B cell (primary cell): ENCODE data around the gene GALNT10. TPM values are rescaled to one million over a fixed set of nuclear protein-coding genes. Genes with fewer than 3 reads are reported as not detected.

ENCODE experiments used
- ATAC-seq: fragments of 200-7000 bp; cut with Tn5 transposase; one replicate; pipeline ENCODE4 v1.10.0; 2021; ENCODE audit warnings: low read depth, mild to moderate bottlenecking, moderate number of reproducible peaks, moderate library complexity
- CTCF ChIA-PET: fragments of 350-600 bp; sonication (Branson Sonifier 250); formaldehyde crosslinking; loops from one replicate; lab custom pipeline; 2021; ENCODE audit warnings: antibody characterized with exemption, inconsistent platforms; lab: Charles Lee
- POLR2A ChIA-PET: fragments of 350-600 bp; sonication (Branson Sonifier 250); formaldehyde crosslinking; loops from one replicate; lab custom pipeline; 2021; ENCODE audit warnings: antibody characterized with exemption; lab: Charles Lee
- DNase-seq: peaks from one replicate; pipeline ENCODE4 v3.0.0; 2013
- H2AFZ ChIP-seq: 2 replicates; pipeline ENCODE4 v1.6.1; 2012; ENCODE audit warnings: mild to moderate bottlenecking, low read depth, low read length; ENCODE audit not compliant: insufficient read depth, poor library complexity, severe bottlenecking
- H3K27ac ChIP-seq, 2 donors: 1 replicate in 1 of 2; 2 replicates in 1 of 2; pipeline ENCODE4 v1.5.1; 2012 to 2013; ENCODE audit warnings: low read length in 2 of 2, mild to moderate bottlenecking in 2 of 2, moderate library complexity in 1 of 2
- H3K27me3 ChIP-seq, 4 experiments: fragments of 200-600 bp in 1 of 4; sonication (generic) in 1 of 4; replicated peaks in 1 of 4; 1 replicate in 2 of 4; 2 replicates in 2 of 4; pipeline versions ENCODE4 v1.6.1 to v1.7.0; 2013 to 2016; ENCODE audit warnings: low read length in 3 of 4, mild to moderate bottlenecking in 2 of 4, mixed read lengths in 1 of 4, moderate library complexity in 1 of 4; ENCODE audit not compliant: insufficient read depth in 4 of 4, control insufficient read depth in 3 of 4; ENCODE audit errors: control extremely low read depth in 1 of 4
- H3K36me3 ChIP-seq, 2 experiments: replicated peaks in 1 of 2; 1 replicate in 1 of 2; 2 replicates in 1 of 2; pipeline versions ENCODE4 v1.6.1 to v1.7.1; 2013; ENCODE audit warnings: low read length in 1 of 2; ENCODE audit not compliant: insufficient read depth in 2 of 2, control insufficient read depth in 1 of 2; ENCODE audit errors: control extremely low read depth in 1 of 2, extremely low read depth in 1 of 2
- H3K4me1 ChIP-seq, 2 donors: fragments of 200-600 bp in 1 of 2; sonication (generic) in 1 of 2; 1 replicate in 1 of 2; 2 replicates in 1 of 2; pipeline versions ENCODE4 v1.5.1 to v1.6.1; 2013 to 2017; ENCODE audit warnings: low read length in 2 of 2; ENCODE audit not compliant: control insufficient read depth in 2 of 2, insufficient read depth in 2 of 2
- H3K4me2 ChIP-seq: replicated peaks from 2 replicates; pipeline ENCODE3; 2012; ENCODE audit warnings: mild to moderate bottlenecking, low read depth, low read length; ENCODE audit not compliant: poor library complexity, severe bottlenecking
- H3K4me3 ChIP-seq, 5 experiments: fragments of 200-600 bp in 1 of 5; sonication (generic) in 1 of 5; 1 replicate in 3 of 5; 2 replicates in 2 of 5; pipeline versions ENCODE4 v1.5.1 to v1.7.0; 2011 to 2016; ENCODE audit warnings: low read length in 4 of 5, mild to moderate bottlenecking in 4 of 5, low read depth in 2 of 5, control low read depth in 1 of 5, moderate library complexity in 1 of 5; ENCODE audit not compliant: insufficient read depth in 1 of 5; ENCODE audit errors: control extremely low read depth in 1 of 5, extremely low read depth in 1 of 5
- H3K79me2 ChIP-seq: fragments of 200-600 bp; sonication (generic); one replicate; pipeline ENCODE4 v1.6.0; 2016; ENCODE audit warnings: low read length; ENCODE audit not compliant: control insufficient read depth, insufficient read depth
- H3K9ac ChIP-seq: fragments of 200-600 bp; sonication (generic); 2 replicates; pipeline ENCODE4 v1.6.1; 2017; ENCODE audit warnings: mild to moderate bottlenecking, low read length, moderate library complexity
- H3K9me3 ChIP-seq, 3 donors: one replicate each; pipeline versions ENCODE4 v1.6.1 to v1.7.1; 2013; ENCODE audit warnings: low read length in 2 of 3; ENCODE audit not compliant: control insufficient read depth in 2 of 3, insufficient read depth in 1 of 3; ENCODE audit errors: control extremely low read depth in 1 of 3
- H4K20me1 ChIP-seq: 2 replicates; pipeline ENCODE4 v1.6.0; 2012; ENCODE audit warnings: mild to moderate bottlenecking, low read length; ENCODE audit not compliant: insufficient read depth, control insufficient read depth, poor library complexity, severe bottlenecking
- H3K27ac Mint-ChIP-seq: one replicate; pipeline ENCODE4 v1.8.0; 2021; ENCODE audit warnings: mixed read lengths
- H3K27me3 Mint-ChIP-seq: one replicate; pipeline ENCODE4 v1.8.0; 2021; ENCODE audit warnings: mixed read lengths
- H3K4me1 Mint-ChIP-seq: one replicate; pipeline ENCODE4 v1.8.0; 2021; ENCODE audit warnings: mixed read lengths
- H3K4me3 Mint-ChIP-seq: one replicate; pipeline ENCODE4 v1.8.0; 2021; ENCODE audit warnings: mixed read lengths
- H3K9me3 Mint-ChIP-seq: one replicate; pipeline ENCODE4 v1.8.0; 2022; ENCODE audit warnings: mixed read lengths; ENCODE audit not compliant: insufficient read depth
- CTCF ChIP-seq: fragments of 200-600 bp; IDR thresholded peaks from one replicate; pipeline ENCODE4 v1.8.0; 2022; ENCODE audit warnings: antibody characterized with exemption, mild to moderate bottlenecking
- EZH2 ChIP-seq: IDR thresholded peaks from 2 replicates; pipeline ENCODE4 v1.6.1; 2012; ENCODE audit warnings: borderline replicate concordance, low read depth, mild to moderate bottlenecking, moderate library complexity, low read length; ENCODE audit not compliant: insufficient read depth, poor library complexity, severe bottlenecking
- WGBS: methylation state at CpG from one replicate; pipeline ENCODE4 v1.1.5; 2013; ENCODE audit warnings: missing lambda C conversion rate; ENCODE audit not compliant: insufficient coverage; 5-methylcytosine and 5-hydroxymethylcytosine counted together
- intact Hi-C: fragments of 100-400 bp; cut with micrococcal nuclease; formaldehyde crosslinking; loops from one replicate; pipeline ENCODE4 v1.10.0; 2022
- polyA plus RNA-seq: library from polyadenylated mRNA; depleted of rRNA; stranded (reverse); fragments of >200 nt; gene quantifications from 2 replicates; pipeline ENCODE4 v1.2.3, GENCODE V29; 2012
- total RNA-seq, 2 donors: library from RNA; stranded (reverse); fragments of 120-200 nt in 1 of 2; gene quantifications; 1 replicate in 1 of 2; 2 replicates in 1 of 2; pipeline versions ENCODE4 v1.2.3 to v1.2.4, GENCODE V29; 2013 to 2022

Gene GALNT10
- total and polyA plus RNA-seq, 2 donors (not counting 1 experiment from before 2014, with no cell fraction given): 27.7 to 42.8 TPM

DNA sequence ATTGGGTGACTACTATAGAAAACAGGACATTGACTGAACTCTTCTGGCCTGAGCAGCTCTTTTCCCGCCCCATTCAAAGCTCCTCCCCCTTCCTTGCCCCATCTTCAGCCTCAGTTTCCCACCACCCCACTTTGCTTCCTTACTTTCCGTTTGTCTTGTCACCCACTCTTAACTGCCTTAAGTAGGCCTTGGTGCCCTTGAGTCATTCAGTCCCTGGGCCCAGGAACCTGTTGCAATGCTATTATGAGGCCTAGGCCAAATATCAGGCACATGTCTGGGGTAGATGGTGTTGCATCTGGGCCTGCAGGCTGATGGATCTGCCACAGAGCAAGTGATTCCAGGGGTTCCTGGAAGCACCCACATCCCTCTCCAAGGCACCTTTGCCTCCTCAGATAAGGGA, 17.7 kb upstream of the GALNT10 start:
- Histone ChIP-seq H3K79me2 (no peaks in the 10 kb centered on the region), H3K36me3 (no peaks in the 10 kb centered on the region), H4K20me1 (no peaks in the 10 kb centered on the region), H3K4me3 (no peak overlapping the region), H3K27me3 (no peaks in the 10 kb centered on the region), H3K9ac (no peak overlapping the region), H3K4me2 (no peak overlapping the region), H3K4me1 (no peaks in the 10 kb centered on the region), H3K9me3 (no peaks in the 10 kb centered on the region), H2AFZ (no peak overlapping the region), H3K27ac (no peak overlapping the region)
- DNase-seq (no peak), ATAC-seq (no peak)
- Mint-ChIP-seq H3K27me3 (peaks cover 2% of the 10 kb centered on the region), H3K27ac (no peak overlapping the region), H3K4me1 (no peaks in the 10 kb centered on the region), H3K4me3 (no peak overlapping the region), H3K9me3 (no peaks in the 10 kb centered on the region)
- POLR2A ChIA-PET: no interaction called here
- 82% methylated on average over 2 of the region's 2 CpGs for WGBS
- intact Hi-C loops: no loop called here
- TF ChIP-seq CTCF (no peak), EZH2 (no peak)
- CTCF ChIA-PET: interaction anchor here (2.5 kb wide), 1 partner anchor 100 kb away, joined by 15 read pairs; no protein-coding TSS in a partner anchor

- no peaks in the 10 kb centered on the region for H3K36me3 ChIP-seq
- H3K27me3 ChIP-seq: no peaks in the 10 kb centered on the region
- H3K4me1 Mint-ChIP-seq: no peaks in the 10 kb centered on the region
- no peaks in the 10 kb centered on the region for H3K9me3 ChIP-seq
- peaks cover 14% of the 10 kb centered on the region for H3K27me3 Mint-ChIP-seq
- H3K9ac ChIP-seq: no peak overlapping the region
- no peak for ATAC-seq
- no peak overlapping the region for H3K27ac ChIP-seq
- TF ChIP-seq CTCF (no peak), EZH2 (no peak)
- no peak overlapping the region for H3K4me3 Mint-ChIP-seq
- H3K27ac Mint-ChIP-seq: no peak overlapping the region
- no peak overlapping the region for H3K4me2 ChIP-seq
- intact Hi-C loops: no loop called here
- ChIA-PET POLR2A (interaction anchor here (0.6 to 0.7 kb wide), 2 partner anchors 10 to 37 kb away, joined by 3 read pairs; no protein-coding TSS in a partner anchor), CTCF (interaction anchor here (0.9 to 2.5 kb wide), 5 partner anchors 10 to 231 kb away, joined by 3 to 15 read pairs (median 3); no protein-coding TSS in a partner anchor)
- WGBS: no CpG with 5 or more reads among the region's 1 CpG
- H4K20me1 ChIP-seq: no peaks in the 10 kb centered on the region
- H3K4me1 ChIP-seq: no peaks in the 10 kb centered on the region
- no peaks in the 10 kb centered on the region for H3K79me2 ChIP-seq
- no peaks in the 10 kb centered on the region for H3K9me3 Mint-ChIP-seq
- no peak for DNase-seq
- H3K4me3 ChIP-seq: no peak overlapping the region
- no peak overlapping the region for H2AFZ ChIP-seq
Observed at GRCh38 chr5:154174091-154174490, 16.4 kb upstream of the GALNT10 start.
